Activated naive CD8-positive, alpha-beta T cell treated with anti-CD3 and anti-CD28 coated beads for 36 hours (primary cell): ENCODE data around the gene TPM3. TPM values are rescaled to one million over a fixed set of nuclear protein-coding genes. Genes with fewer than 3 reads are reported as not detected.
"Not testable (repeated sequence)": the region's sequence is repeated elsewhere in the genome, so short reads cannot be mapped to it uniquely, and the experiment has no call there.

ENCODE experiments used
- DNase-seq: peaks from one replicate; pipeline ENCODE4 v3.0.0; 2021
- H3K27ac Mint-ChIP-seq: one replicate; pipeline ENCODE4 v1.8.0; 2022; ENCODE audit warnings: mild to moderate bottlenecking, moderate library complexity, mixed read lengths
- H3K27me3 Mint-ChIP-seq: one replicate; pipeline ENCODE4 v1.8.0; 2022; ENCODE audit warnings: mild to moderate bottlenecking, mixed read lengths
- H3K36me3 Mint-ChIP-seq: one replicate; pipeline ENCODE4 v1.8.0; 2021; ENCODE audit warnings: mild to moderate bottlenecking, mixed read lengths
- H3K4me1 Mint-ChIP-seq: one replicate; pipeline ENCODE4 v1.8.0; 2021; ENCODE audit warnings: mixed read lengths
- H3K4me3 Mint-ChIP-seq: one replicate; pipeline ENCODE4 v1.8.0; 2022; ENCODE audit warnings: mild to moderate bottlenecking, moderate library complexity, mixed read lengths
- H3K9me3 Mint-ChIP-seq: one replicate; pipeline ENCODE4 v1.8.0; 2022; ENCODE audit warnings: mixed read lengths
- total RNA-seq, 2 experiments: library from RNA; stranded (reverse); gene quantifications; one replicate each; pipeline ENCODE4 v1.2.3, GENCODE V29; 2021

TPM3 gene
- 100 to 1,000 TPM; 725 to 753 TPM for total RNA-seq

DNA sequence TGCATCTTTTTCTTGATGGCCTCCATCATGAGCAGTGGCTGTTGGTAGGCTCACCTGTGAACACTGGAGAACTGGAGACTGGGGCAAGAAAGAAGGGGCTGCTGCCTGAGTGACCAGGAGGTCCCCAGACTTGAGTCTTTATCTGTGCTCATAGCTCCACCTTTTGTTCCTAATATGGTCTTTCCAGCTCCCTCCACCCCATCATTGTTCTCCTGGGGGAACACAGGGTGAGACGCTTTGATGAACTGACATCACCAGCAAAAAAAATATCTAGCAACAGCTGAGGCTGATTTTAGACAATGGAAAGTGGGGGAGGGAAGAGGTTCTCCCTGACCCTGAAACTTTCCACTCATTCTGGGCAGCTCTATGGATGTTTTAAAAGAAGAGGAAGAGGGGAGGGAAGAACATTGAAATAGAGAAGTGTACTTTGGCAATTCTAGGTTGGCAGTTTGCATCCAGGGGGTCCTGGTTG lies at the start of gene TPM3:
Gene TPM3, minus strand, starts transcription at position 111 of the 472 bp plus-strand sequence. Its CDS starts 82 bp downstream, at position 29.
- H3K27ac Mint-ChIP-seq = peak within 1 kb of the TSS; percentile 3
- H3K4me1 Mint-ChIP-seq = peaks cover 5% of the 10 kb centered on the region
- peaks cover 13% of the 10 kb centered on the region for H3K27me3 Mint-ChIP-seq
- H3K36me3 Mint-ChIP-seq = no peaks in the 10 kb centered on the region
- H3K4me3 Mint-ChIP-seq = no peak within 1 kb of the TSS
- no peak for DNase-seq
- no peaks in the 10 kb centered on the region for H3K9me3 Mint-ChIP-seq

- no peaks in the 10 kb centered on the region for H3K9me3 Mint-ChIP-seq
- no peaks in the 10 kb centered on the region for H3K27me3 Mint-ChIP-seq
- H3K27ac Mint-ChIP-seq = peak overlapping the region; percentile 14
- H3K36me3 Mint-ChIP-seq = peaks cover 69% of the 10 kb centered on the region
- no peak for DNase-seq
- no peak overlapping the region for H3K4me3 Mint-ChIP-seq
- H3K4me1 Mint-ChIP-seq = peaks cover 27% of the 10 kb centered on the region
Observed at GRCh38 chr1:154240294-154240833, 48.5 kb upstream of the TPM3 start.

DNA sequence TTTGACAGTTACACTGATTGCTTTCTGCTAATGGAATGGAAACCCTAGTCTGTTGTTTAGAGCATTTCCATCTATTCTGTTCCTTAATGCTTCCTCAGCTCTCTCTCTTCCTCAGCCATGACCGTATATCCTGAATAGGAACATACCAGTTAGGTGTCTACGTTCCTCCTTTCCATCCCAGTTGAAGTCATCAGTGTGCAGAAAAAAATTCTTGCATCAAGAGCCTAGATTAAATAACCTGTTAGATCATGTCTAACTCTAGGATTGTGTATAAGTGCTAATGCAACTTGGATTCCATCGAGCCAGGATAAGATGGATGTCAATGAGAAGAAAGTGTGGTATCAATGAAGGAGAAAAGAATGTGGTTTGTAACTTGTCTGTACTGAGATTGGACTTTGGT lies 47.6 kb upstream of the TPM3 start:
- H3K9me3 Mint-ChIP-seq = no peaks in the 10 kb centered on the region
- H3K36me3 Mint-ChIP-seq = peaks cover 65% of the 10 kb centered on the region
- no peak overlapping the region for H3K4me3 Mint-ChIP-seq
- no peaks in the 10 kb centered on the region for H3K27me3 Mint-ChIP-seq
- no peak for DNase-seq
- peaks cover 27% of the 10 kb centered on the region for H3K4me1 Mint-ChIP-seq
- H3K27ac Mint-ChIP-seq = peak overlapping the region; percentile 9

GRCh38 chr1:154237880-154238506 lies 46.1 kb upstream of the TPM3 start:
- H3K4me3 Mint-ChIP-seq = no peak overlapping the region
- H3K27me3 Mint-ChIP-seq = no peaks in the 10 kb centered on the region
- H3K36me3 Mint-ChIP-seq = peaks cover 62% of the 10 kb centered on the region
- H3K27ac Mint-ChIP-seq = peak overlapping the region; percentile 44
- no peaks in the 10 kb centered on the region for H3K9me3 Mint-ChIP-seq
- peaks cover 27% of the 10 kb centered on the region for H3K4me1 Mint-ChIP-seq
- DNase-seq = no peak

DNA sequence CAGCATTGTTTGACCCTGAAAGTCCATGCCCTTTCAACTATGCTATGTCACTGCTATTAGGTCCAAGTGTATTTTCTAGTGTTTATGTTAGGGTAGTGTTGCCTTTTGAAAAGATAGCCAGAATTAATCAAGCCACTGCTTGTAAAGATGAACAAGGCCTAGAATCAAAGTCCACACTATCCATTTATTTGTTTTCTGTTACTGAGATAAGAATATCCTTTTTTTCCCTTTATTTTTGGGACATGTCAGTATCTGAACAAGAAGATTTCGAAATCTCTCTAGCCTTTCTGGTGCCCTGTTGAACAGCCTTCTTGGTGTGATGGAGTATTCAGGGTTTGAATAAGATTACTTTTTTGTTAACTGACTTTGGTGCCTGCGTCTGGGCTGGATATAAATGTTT lies 45.5 kb upstream of the TPM3 start:
- Mint-ChIP-seq H3K4me1 (peaks cover 26% of the 10 kb centered on the region), H3K36me3 (peaks cover 56% of the 10 kb centered on the region), H3K27me3 (no peaks in the 10 kb centered on the region), H3K9me3 (no peaks in the 10 kb centered on the region), H3K27ac (peak overlapping the region; percentile 44), H3K4me3 (no peak overlapping the region)
- DNase-seq = no peak

GRCh38 chr1:154236855-154237254 lies 45.0 kb upstream of the TPM3 start:
- Mint-ChIP-seq H3K4me1 (peaks cover 24% of the 10 kb centered on the region), H3K9me3 (no peaks in the 10 kb centered on the region), H3K27me3 (no peaks in the 10 kb centered on the region), H3K4me3 (no peak overlapping the region), H3K36me3 (peaks cover 56% of the 10 kb centered on the region), H3K27ac (no peak overlapping the region)
- no peak for DNase-seq

GRCh38 chr1:154233127-154233526 lies 41.2 kb upstream of the TPM3 start:
- not testable (repeated sequence) for H3K27ac Mint-ChIP-seq, H3K9me3 Mint-ChIP-seq, H3K27me3 Mint-ChIP-seq, DNase-seq, H3K4me1 Mint-ChIP-seq, H3K4me3 Mint-ChIP-seq
- peaks cover 54% of the 10 kb centered on the region for H3K36me3 Mint-ChIP-seq

- H3K27me3 Mint-ChIP-seq, DNase-seq: not testable (repeated sequence)
Observed at GRCh38 chr1:154231112-154231511, 39.2 kb upstream of the TPM3 start.

GRCh38 chr1:154225370-154225769 lies 33.5 kb upstream of the TPM3 start:
- H3K27ac Mint-ChIP-seq = peak overlapping the region; percentile 23
- peaks cover 69% of the 10 kb centered on the region for H3K36me3 Mint-ChIP-seq
- H3K4me1 Mint-ChIP-seq = peaks cover 48% of the 10 kb centered on the region
- no peak for DNase-seq
- H3K27me3 Mint-ChIP-seq = no peaks in the 10 kb centered on the region
- H3K9me3 Mint-ChIP-seq = peaks cover 8% of the 10 kb centered on the region
- H3K4me3 Mint-ChIP-seq = no peak overlapping the region

More at GRCh38 chr1:154231112-154231511, 39.2 kb upstream of the TPM3 start:
- Mint-ChIP-seq H3K36me3 (peaks cover 53% of the 10 kb centered on the region), H3K4me1 (peaks cover 16% of the 10 kb centered on the region)
- not testable (repeated sequence) for H3K27ac Mint-ChIP-seq, H3K4me3 Mint-ChIP-seq, H3K9me3 Mint-ChIP-seq

DNA sequence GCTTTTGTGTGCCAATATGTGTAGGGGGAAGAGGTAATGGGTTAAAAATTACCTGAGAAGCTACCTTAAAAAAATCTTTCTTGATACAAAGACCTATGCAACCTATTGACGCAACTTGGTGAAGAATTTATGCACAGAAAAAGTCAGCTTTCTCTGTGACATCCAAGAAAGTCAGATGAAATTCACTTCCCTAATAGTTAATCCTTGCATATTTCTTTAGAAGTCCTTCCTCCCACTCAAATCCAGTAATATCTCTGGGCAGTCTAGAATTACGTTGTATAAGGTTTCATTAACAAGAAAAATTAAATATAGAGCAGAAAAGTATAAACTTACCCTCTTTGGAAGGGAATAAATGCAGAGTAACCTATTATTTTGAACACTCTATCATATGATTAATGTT lies 31.7 kb upstream of the TPM3 start:
- Mint-ChIP-seq H3K27ac (peak overlapping the region; percentile 83), H3K4me1 (peaks cover 55% of the 10 kb centered on the region), H3K4me3 (peak overlapping the region; percentile 94), H3K36me3 (peaks cover 73% of the 10 kb centered on the region), H3K9me3 (peaks cover 8% of the 10 kb centered on the region), H3K27me3 (no peaks in the 10 kb centered on the region)
- DNase-seq = no peak

GRCh38 chr1:154222918-154223317 lies 31.0 kb upstream of the TPM3 start:
- H3K27ac Mint-ChIP-seq = peak overlapping the region; percentile 83
- H3K4me3 Mint-ChIP-seq = peak overlapping the region; percentile 94

GRCh38 chr1:154222518-154222917 lies 30.6 kb upstream of the TPM3 start:
- H3K27ac Mint-ChIP-seq = peak overlapping the region; percentile 98
- peaks cover 74% of the 10 kb centered on the region for H3K36me3 Mint-ChIP-seq
- no peaks in the 10 kb centered on the region for H3K27me3 Mint-ChIP-seq
- no peak for DNase-seq
- peaks cover 8% of the 10 kb centered on the region for H3K9me3 Mint-ChIP-seq
- peak overlapping the region; percentile 94 for H3K4me3 Mint-ChIP-seq
- H3K4me1 Mint-ChIP-seq = peaks cover 64% of the 10 kb centered on the region

More at GRCh38 chr1:154222918-154223317, 31.0 kb upstream of the TPM3 start:
- no peak for DNase-seq
- Mint-ChIP-seq H3K9me3 (peaks cover 8% of the 10 kb centered on the region), H3K36me3 (peaks cover 73% of the 10 kb centered on the region), H3K27me3 (no peaks in the 10 kb centered on the region), H3K4me1 (peaks cover 62% of the 10 kb centered on the region)

DNA sequence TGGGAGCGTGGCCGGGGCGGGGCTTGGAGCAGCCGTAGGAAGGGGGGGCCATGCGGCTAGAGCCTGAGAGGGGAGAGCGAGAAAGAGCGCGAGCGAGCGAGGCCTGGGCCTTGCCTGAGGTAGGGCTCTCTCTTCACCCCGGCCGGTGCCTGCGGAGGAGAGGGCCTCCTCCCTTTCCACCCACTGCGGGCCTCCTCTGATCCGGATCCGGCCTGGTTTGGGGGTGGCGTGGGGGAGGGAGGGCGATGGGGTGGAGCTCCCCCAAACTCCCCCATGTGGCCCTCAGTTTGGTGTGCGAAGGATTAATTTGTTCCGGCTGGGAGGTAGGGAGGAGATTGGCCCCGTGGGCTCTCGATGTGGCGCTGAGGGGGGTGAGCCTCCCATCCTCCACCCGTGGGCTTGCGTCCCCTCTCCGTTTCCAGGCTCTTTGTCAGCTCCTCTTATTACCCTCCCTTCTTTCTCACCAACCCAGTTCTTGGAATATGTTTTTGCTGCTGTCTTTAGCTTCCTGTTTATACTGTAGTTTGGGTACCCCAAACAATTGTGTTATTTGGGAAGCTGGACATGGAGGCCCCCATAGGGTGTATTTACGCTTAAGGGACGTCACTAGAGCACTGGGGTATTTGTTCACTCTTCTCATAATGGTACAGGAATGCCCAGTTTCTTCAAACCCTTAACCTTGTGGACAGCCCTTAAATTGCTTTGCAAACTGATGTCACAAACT lies 29.5 kb upstream of the TPM3 start:
- H3K4me3 Mint-ChIP-seq = peak overlapping the region; percentile 94
- no peaks in the 10 kb centered on the region for H3K27me3 Mint-ChIP-seq
- peak overlapping the region; percentile 98 for H3K27ac Mint-ChIP-seq
- peaks cover 8% of the 10 kb centered on the region for H3K9me3 Mint-ChIP-seq
- H3K36me3 Mint-ChIP-seq = peaks cover 76% of the 10 kb centered on the region
- DNase-seq = peak; percentile 71
- peaks cover 62% of the 10 kb centered on the region for H3K4me1 Mint-ChIP-seq

DNA sequence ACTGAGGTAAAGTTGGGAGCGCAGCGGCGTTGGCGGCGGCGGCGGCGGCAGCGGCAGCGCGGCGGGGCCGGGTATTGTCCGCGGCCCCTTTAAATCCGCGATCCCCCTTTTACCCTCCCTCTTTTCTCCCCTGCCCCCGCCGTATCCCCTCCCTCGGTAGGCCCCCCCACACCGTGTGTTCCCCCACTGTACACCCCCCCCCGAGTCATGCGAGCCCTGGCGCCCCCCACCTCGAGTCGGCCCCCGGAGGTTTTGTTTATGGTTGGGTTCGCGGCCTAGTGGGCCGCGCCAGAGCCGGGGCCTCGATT lies 29.0 kb upstream of the TPM3 start:
- H3K27me3 Mint-ChIP-seq = no peaks in the 10 kb centered on the region
- no peak for DNase-seq
- H3K9me3 Mint-ChIP-seq = peaks cover 8% of the 10 kb centered on the region
- H3K4me3 Mint-ChIP-seq = peak overlapping the region; percentile 94
- peaks cover 61% of the 10 kb centered on the region for H3K4me1 Mint-ChIP-seq
- H3K36me3 Mint-ChIP-seq = peaks cover 76% of the 10 kb centered on the region
- peak overlapping the region; percentile 98 for H3K27ac Mint-ChIP-seq

DNA sequence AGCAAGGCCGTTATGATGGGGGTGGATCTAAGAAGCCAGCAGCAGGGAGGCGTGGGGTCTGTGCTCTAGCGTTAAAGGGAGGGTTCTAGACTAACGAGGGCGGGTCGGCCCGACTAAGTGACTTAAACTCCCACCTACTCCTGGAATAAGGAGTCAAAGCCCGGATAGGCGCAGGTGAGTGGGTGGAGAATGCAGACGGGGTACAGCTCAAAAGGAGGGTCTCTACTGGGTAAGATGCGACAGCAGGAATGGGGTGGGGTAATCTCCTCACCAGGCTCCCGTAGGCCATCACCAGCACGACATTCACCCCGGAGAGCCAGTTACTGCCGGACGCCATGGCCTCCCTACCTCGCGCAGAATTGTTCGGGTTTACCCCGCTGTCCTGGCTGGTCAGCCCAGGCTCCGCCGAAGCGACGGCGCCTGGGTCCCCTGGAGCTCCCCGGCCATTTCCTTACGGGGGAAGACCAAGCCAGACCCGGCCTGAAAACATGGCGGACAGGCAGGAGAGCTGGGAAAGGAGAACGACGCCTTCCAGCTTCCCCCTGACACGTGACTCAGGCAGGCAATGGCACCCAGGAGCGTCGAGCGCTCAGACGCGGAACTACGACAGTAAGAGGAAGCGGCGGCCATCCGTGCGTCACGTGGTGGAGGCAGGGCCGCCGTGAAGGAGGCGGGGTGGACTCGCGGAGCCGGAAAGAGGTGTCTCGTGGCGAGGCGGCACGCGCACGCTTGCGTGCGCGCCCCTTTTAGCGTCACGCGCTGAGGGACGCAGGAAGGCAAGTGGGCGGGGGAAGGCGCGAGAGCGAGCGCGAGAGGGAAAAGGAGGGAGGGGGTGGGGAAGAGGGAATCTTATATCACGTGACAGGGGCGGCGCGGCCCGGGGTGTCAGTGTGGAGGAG lies 28.4 kb upstream of the TPM3 start, which contains the start of gene UBAP2L:
Gene UBAP2L, plus strand, starts transcription at position 885 of the 899 bp plus-strand sequence. CDS start 4,169 bp downstream, outside the sequence.
- peak; percentile 99 for DNase-seq
- peaks cover 59% of the 10 kb centered on the region for H3K4me1 Mint-ChIP-seq
- peaks cover 72% of the 10 kb centered on the region for H3K36me3 Mint-ChIP-seq
- peaks cover 8% of the 10 kb centered on the region for H3K9me3 Mint-ChIP-seq
- peak within 1 kb of the TSS; percentile 94 for H3K4me3 Mint-ChIP-seq
- H3K27me3 Mint-ChIP-seq = no peaks in the 10 kb centered on the region
- peak within 1 kb of the TSS; percentile 98 for H3K27ac Mint-ChIP-seq
